Upper lobe of left lung (tissue), 4 donors: ENCODE results near the gene MMP28.

ENCODE experiments used
- POLR2A ChIP-seq, 4 donors: fragments of 450-650 bp; IDR thresholded peaks; one replicate each; pipeline ENCODE4 v1.5.1; 2016 to 2017; ENCODE audit warnings: antibody characterized with exemption in 4 of 4, mild to moderate bottlenecking in 2 of 4
- POLR2AphosphoS5 ChIP-seq, 2 donors: sonication (generic); formaldehyde crosslinking; IDR thresholded peaks; one replicate each; pipeline ENCODE4 v1.5.1; 2017; ENCODE audit warnings: antibody characterized with exemption in 2 of 2
- TF ChIP-seq, protein P1 (sequence below), 6 experiments: fragments of 450-650 bp in 4 of 6; fragments of 200-600 bp in 2 of 6; sonication (generic) in 2 of 6; IDR thresholded peaks; one replicate each; pipeline ENCODE4 v1.5.1; 2016 to 2019; ENCODE audit warnings: antibody characterized with exemption in 6 of 6

- TF ChIP-seq, protein P1, sequence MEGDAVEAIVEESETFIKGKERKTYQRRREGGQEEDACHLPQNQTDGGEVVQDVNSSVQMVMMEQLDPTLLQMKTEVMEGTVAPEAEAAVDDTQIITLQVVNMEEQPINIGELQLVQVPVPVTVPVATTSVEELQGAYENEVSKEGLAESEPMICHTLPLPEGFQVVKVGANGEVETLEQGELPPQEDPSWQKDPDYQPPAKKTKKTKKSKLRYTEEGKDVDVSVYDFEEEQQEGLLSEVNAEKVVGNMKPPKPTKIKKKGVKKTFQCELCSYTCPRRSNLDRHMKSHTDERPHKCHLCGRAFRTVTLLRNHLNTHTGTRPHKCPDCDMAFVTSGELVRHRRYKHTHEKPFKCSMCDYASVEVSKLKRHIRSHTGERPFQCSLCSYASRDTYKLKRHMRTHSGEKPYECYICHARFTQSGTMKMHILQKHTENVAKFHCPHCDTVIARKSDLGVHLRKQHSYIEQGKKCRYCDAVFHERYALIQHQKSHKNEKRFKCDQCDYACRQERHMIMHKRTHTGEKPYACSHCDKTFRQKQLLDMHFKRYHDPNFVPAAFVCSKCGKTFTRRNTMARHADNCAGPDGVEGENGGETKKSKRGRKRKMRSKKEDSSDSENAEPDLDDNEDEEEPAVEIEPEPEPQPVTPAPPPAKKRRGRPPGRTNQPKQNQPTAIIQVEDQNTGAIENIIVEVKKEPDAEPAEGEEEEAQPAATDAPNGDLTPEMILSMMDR (IDR thresholded peaks at IDR 0.05) = no peak
- TF ChIP-seq POLR2A (IDR thresholded peaks at IDR 0.05) (no peak), POLR2AphosphoS5 (IDR thresholded peaks at IDR 0.05) (no peak)
These were observed 47.0 kb downstream of the MMP28 start for GRCh38 chr17:35748341-35748841.
